ENCODE results near the gene MDN1. TPM values are rescaled to one million over a fixed set of nuclear protein-coding genes. Genes with fewer than 3 reads are reported as not detected.

MDN1 gene
- polyA plus RNA-seq, 1 of the 3 experiments (the other 2 are of a cell fraction) = 8.5 TPM

GRCh38 chr6:89790403-89790802, 29.2 kb downstream of the MDN1 start:
- no peaks in the 10 kb centered on the region for H4K20me1 ChIP-seq (ENCODE audit: insufficient read depth)
- H3K9me3 ChIP-seq = no peaks in the 10 kb centered on the region
- POLR2A ChIA-PET = no interaction called here
- no peaks in the 10 kb centered on the region for H3F3A ChIP-seq (replicated peaks; ENCODE audit: insufficient read depth)
- H3K4me2 ChIP-seq = no peak overlapping the region
- DNase-seq = no peak
- TF ChIP-seq FOXJ3 (CRISPR knock-in tag; IDR thresholded peaks at IDR 0.05) = no peak
- no peak for TF ChIP-seq GABPA (IDR thresholded peaks at IDR 0.05; ENCODE audit: low read depth)
- TF ChIP-seq SMC3 (IDR thresholded peaks at IDR 0.05; ENCODE audit: low read depth, low read length) = no peak
- no peak for TF ChIP-seq TAF1 (IDR thresholded peaks at IDR 0.05; ENCODE audit: borderline replicate concordance, low read depth, low read length)
- no peak for TF ChIP-seq RFX5 (IDR thresholded peaks at IDR 0.05; ENCODE audit: low read length)
- TF ChIP-seq EP300 (IDR thresholded peaks at IDR 0.05; ENCODE audit: borderline replicate concordance in 1 of 2, low read depth in 1 of 2, low read length in 1 of 2) = no peak
- TF ChIP-seq JUND (IDR thresholded peaks at IDR 0.05) = no peak
- TF ChIP-seq FOSL2 (IDR thresholded peaks at IDR 0.05; ENCODE audit: borderline replicate concordance, low read depth) = no peak
- TF ChIP-seq NFIC (IDR thresholded peaks at IDR 0.05; ENCODE audit: borderline replicate concordance) = no peak
- TF ChIP-seq CHD2 (IDR thresholded peaks at IDR 0.05; ENCODE audit: low read length, partially characterized antibody) = no peak
- no peak for TF ChIP-seq YY1 (IDR thresholded peaks at IDR 0.05; ENCODE audit: low read depth)
- TF ChIP-seq FOXM1 (IDR thresholded peaks at IDR 0.05; ENCODE audit: low read depth) = no peak
- no peak for TF ChIP-seq ZBTB33 (IDR thresholded peaks at IDR 0.05; ENCODE audit: borderline replicate concordance, low read depth)
- no peak for TF ChIP-seq SIN3A (IDR thresholded peaks at IDR 0.05; ENCODE audit: borderline replicate concordance, low read depth, low read length)
- TF ChIP-seq USF1 (IDR thresholded peaks at IDR 0.05; ENCODE audit: borderline replicate concordance, low read depth) = no peak
- TF ChIP-seq USF2 (IDR thresholded peaks at IDR 0.05; ENCODE audit: borderline replicate concordance, low read depth, low read length) = no peak
- TF ChIP-seq RCOR1 (IDR thresholded peaks at IDR 0.05; ENCODE audit: low read length) = no peak
- no peak for TF ChIP-seq RAD21 (IDR thresholded peaks at IDR 0.05; ENCODE audit: low read length)
- no peak for TF ChIP-seq MXI1 (IDR thresholded peaks at IDR 0.05; ENCODE audit: low read depth, low read length)
- no peak for TF ChIP-seq REST (IDR thresholded peaks at IDR 0.05; ENCODE audit: low read depth, low read length)
- H3K9ac ChIP-seq = no peak overlapping the region
- no peaks in the 10 kb centered on the region for H3K79me2 ChIP-seq (ENCODE audit: insufficient read depth)
- H3K36me3 ChIP-seq (replicated peaks in 1 of 2; ENCODE audit: control insufficient read depth in 1 of 2, insufficient read depth in 2 of 2, low read length in 1 of 2) = peaks cover 35 to 48% of the 10 kb centered on the region in 2 experiments
- CTCF ChIA-PET = no interaction called here
- H3K27me3 ChIP-seq (ENCODE audit: insufficient read depth) = no peaks in the 10 kb centered on the region
- WGBS (ENCODE audit: low lambda C conversion rate) = 80% methylated on average over 2 of the region's 2 CpGs
- no peaks in the 10 kb centered on the region for H3K9me2 ChIP-seq
- no peaks in the 10 kb centered on the region; a peak in 1 of 4 replicates for H3K4me1 ChIP-seq (ENCODE audit: control insufficient read depth in 1 of 2, insufficient read depth in 2 of 2, low read depth in 1 of 2, low read length in 1 of 2)
- no peak overlapping the region for H3K4me3 ChIP-seq (ENCODE audit: low read depth in 2 of 2, low read length in 1 of 2)
- no peak overlapping the region for H3K27ac ChIP-seq (ENCODE audit: low read depth in 2 of 2, low read length in 1 of 2)
- no peak overlapping the region for H2AFZ ChIP-seq (ENCODE audit: low read depth)

All from SK-N-SH (cell line).